GM20431 (cell line): Measurements from ENCODE around the gene BLMH.

Source experiments
- in situ Hi-C: fragments of 300-500 bp; cut with MseI, MboI; formaldehyde crosslinking; loops from one replicate; pipeline ENCODE4 v1.15.0; 2020; ENCODE audit warnings: low sequenced_read_pairs; ENCODE audit not compliant: unreplicated experiment

The BLMH gene

GRCh38 chr17:30256756-30257506 is 34.8 kb downstream of the BLMH start:
- in situ Hi-C loops, result no loop called here

DNA sequence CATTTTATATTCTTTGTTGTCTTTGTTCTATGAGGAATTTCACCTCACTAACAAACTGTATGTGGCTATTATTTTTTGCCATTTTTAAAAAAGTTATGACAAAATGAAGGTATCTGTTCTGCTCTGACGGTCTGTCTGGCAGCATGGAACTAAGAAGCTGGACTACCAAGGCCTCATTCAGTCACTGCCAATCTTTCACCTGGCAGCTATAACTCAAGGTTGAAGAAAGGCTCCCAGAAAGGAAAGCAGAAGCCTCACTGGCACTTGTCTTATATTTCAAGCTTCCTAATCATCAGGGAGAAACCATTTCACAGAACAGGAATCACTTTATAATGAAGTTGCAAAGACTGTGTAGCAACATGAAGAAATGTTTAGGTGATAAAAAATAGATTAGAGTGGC is 37.6 kb downstream of the BLMH start:
- in situ Hi-C loops, result no loop called here

GRCh38 chr17:30253312-30253711 is 38.4 kb downstream of the BLMH start:
- in situ Hi-C loops, result no loop called here

DNA sequence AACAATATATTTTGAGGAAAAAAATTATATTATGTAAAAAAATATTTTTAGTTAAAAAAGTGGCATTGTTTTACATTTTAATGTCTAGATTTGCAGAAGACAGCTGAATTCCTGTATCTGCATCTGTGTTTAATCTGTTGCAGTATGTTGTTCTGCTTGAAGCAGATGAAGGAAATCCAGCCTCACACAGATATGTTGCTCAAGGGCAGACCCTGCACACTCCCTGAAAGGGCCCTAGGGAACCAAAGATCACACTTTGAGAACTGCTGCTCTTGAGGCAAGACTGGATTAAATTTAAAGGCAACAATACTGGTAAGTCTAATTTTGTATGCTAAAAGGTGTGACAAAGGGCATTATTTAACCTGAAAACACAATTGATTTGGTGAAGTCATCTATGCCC is 39.8 kb downstream of the BLMH start:
- in situ Hi-C loops, result no loop called here

- in situ Hi-C loops, result loop anchor here (10.0 kb wide), 1 partner anchor 125 kb away; no protein-coding TSS in a partner anchor
Observed at GRCh38 chr17:30249460-30249859, 42.3 kb downstream of the BLMH start.

GRCh38 chr17:30248786-30249185 is 43.0 kb downstream of the BLMH start:
- in situ Hi-C loops, result loop anchor here (10.0 kb wide), 1 partner anchor 124 kb away; no protein-coding TSS in a partner anchor

- in situ Hi-C loops, result loop anchor here (10.0 kb wide), 1 partner anchor 122 kb away; no protein-coding TSS in a partner anchor
Observed at GRCh38 chr17:30246460-30246859, 45.3 kb downstream of the BLMH start.

GRCh38 chr17:30244853-30245385 is 46.8 kb downstream of the BLMH start:
- in situ Hi-C loops, result loop anchor here (10.0 kb wide), 1 partner anchor 120 kb away; no protein-coding TSS in a partner anchor

GRCh38 chr17:30243568-30243967 is 48.2 kb downstream of the BLMH start:
- in situ Hi-C loops, result loop anchor here (10.0 kb wide), 1 partner anchor 119 kb away; no protein-coding TSS in a partner anchor

DNA sequence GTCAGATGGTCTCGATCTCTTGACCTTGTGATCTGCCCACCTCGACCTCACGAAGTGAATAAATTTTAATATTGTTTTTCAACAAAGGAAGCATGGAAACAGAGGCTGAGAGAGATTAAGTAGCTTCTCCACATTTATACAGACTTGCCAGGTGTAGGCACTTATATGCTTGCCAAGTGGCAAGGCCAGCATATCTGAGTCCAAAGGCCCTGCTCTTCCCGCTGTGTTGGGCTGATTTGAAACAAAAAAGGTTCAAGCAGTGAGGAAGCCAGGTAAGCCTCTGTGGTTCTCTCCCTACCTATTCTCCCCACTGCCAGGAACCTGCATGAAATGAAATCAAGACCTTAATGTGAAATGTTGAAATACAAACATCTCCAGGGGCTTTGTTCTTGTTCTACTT is 48.7 kb downstream of the BLMH start:
- in situ Hi-C loops, result loop anchor here (10.0 kb wide), 1 partner anchor 118 kb away; no protein-coding TSS in a partner anchor

DNA sequence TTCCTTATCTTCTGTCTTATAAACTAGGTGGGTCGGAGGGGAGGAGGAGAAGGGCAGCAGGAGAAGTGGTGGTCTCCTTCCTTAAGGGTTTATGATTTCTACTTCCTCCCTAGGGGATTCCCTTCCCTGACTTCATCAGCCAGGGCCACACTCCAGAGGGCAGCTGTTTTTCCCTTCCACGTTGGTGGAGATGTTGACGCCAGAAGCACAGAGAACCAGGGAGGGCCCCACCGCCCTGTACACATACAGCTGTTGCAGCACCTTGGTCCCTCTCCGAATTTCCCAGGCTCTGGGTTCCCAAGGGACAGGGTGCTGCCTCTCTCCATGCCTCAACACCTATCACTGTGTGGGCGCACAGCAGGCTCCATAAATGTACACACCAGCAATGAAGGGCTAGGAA is 50.7 kb downstream of the BLMH start:
- in situ Hi-C loops, result loop anchor here (10.0 kb wide), 1 partner anchor 116 kb away; no protein-coding TSS in a partner anchor

GRCh38 chr17:30240177-30240576 is 51.6 kb downstream of the BLMH start:
- in situ Hi-C loops, result loop anchor here (10.0 kb wide), 1 partner anchor 115 kb away; no protein-coding TSS in a partner anchor

DNA sequence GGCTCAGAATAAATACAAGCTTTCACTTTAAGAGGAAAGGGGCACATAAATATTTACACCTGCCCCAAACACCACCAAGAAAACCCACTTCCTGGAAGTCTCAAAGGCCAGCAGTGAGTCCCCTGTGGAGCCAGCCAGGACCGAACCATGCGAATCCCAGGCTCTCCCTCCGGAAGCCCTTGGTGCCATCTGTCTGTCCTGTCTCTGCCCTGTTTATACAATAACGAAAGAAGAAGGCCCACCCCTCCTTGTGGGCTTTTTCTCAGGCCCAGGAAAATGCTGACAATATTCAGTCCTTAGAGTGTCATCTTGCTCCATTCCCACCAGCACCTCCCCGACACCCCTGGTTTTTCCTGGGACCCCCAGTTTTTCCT is 52.7 kb downstream of the BLMH start:
- in situ Hi-C loops, result no loop called here

DNA sequence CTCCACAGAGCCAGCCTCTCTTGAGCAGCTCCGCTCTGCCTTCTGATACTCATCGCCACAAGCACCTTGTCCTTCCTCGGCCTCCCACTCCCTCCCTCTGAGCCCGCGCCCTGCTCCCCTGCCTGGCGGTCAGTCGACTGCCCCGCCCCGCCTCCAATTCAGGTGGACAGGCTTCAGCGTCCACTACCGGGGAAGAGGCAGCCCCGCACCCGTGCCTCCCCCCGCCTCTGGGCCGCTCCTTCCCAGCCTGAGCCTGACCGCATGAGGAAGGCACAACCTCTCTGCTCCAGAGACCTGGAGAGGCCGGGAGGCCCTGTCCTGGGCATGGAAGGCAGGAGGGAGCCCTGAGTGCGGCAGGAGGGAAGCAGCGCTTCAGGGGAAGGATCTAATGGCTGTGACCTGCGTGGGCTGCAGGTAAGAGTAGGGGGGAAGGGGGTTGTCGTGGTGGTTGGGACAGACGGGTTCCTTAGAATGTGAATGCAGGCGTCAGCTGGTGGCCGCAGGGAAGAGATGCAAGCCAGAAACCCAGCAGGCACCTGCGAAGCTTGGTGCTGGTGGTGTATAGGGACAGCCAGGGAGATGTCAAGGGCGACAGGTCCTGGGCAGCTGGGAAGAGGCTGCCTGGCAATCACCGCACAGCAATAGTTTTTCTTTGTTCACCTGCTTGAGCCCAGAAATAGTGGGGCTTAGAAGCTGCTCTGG is 53.2 kb downstream of the BLMH start:
- in situ Hi-C loops, result no loop called here

GRCh38 chr17:30238003-30238344 is 53.8 kb downstream of the BLMH start:
- in situ Hi-C loops, result no loop called here

- in situ Hi-C loops, result no loop called here
Observed at GRCh38 chr17:30237296-30238002, 54.3 kb downstream of the BLMH start.

GRCh38 chr17:30236766-30237165 is 55.0 kb downstream of the BLMH start:
- in situ Hi-C loops, result no loop called here

- in situ Hi-C loops, result no loop called here
Observed at GRCh38 chr17:30236297-30236624, 55.5 kb downstream of the BLMH start.

DNA sequence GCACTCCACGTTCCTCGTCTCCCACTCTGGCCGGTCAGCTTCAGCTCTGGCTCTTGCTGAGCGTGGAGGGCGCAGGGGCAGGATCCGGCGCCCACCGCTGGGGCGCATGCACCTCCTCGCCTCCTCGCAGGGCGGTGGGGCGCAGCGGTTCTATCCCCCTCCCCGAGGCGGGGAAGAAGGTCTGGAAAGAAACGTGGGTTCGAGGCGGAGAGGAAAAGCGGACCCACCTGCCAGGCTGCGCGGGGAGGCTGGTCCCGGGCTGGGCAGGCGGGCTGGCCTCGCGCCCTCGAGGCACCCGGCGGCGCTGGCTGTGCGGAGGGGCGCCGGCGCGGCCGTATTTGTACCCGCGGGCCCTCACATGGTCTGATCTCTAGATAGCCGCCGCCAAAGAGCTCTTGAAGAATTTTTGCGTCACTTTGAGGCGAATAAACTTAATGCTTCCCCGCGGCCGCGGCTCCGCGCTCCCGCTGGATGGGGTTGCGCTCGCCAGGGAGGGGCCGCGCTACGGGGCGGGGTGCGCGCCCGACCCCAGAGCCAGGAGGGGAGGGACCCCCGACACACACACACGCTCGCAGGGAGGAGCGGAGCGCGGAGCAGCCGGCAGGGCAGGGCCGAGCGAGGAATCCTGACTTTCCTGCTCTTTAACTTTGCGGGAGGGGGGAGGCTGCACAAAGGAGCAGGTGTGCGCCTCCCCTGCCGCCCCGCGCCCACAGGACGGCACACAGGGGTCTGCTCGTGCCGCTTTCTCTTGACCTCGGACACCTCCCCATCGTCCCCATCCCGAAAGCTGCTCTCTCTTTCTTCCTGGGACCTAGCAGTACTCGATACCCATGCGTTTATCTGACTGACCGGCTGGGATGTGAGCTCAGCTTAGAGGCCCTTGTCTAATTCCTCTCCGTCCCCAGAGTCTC is 56.1 kb downstream of the BLMH start, which contains the start of gene SLC6A4:
SLC6A4 (minus strand) TSS at position 312 of the 911 bp plus-strand sequence. CDS start 13,739 bp downstream, outside the sequence.
- in situ Hi-C loops, result no loop called here
